ENCODE data around the gene FGF7. TPM values are rescaled to one million over a fixed set of nuclear protein-coding genes. Genes with fewer than 3 reads are reported as not detected.

Gene FGF7
- total RNA-seq, 1 experiment from 2014 or later: not detected

DNA sequence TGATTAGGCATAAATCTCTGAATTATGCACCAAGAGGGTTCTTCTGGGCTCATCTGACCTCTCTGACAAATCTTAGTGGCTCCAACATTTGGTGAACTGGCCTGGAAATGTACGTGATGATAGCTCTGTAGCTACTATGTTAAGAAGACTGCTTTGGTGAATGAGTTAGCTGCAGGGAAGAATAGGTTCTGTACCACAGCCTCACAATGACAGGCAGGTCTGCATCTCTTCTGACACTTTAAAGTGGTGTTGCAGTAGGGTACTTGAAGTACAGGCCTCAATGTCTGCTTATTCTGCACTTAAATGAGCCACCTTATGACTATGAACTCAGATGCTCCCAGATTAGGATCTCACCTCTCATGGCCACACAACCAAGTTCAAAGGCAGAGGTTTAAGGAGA lies 7.0 kb downstream of the FGF7 start:
- Histone ChIP-seq H3K23me2 (ENCODE audit: insufficient read length, low read depth, low read length, poor library complexity, severe bottlenecking) (no peaks in the 10 kb centered on the region), H3K23ac (ENCODE audit: insufficient read length, low read depth, low read length) (no peak overlapping the region), H3K56ac (ENCODE audit: insufficient read length, low read depth, low read length) (no peak overlapping the region), H2BK120ac (ENCODE audit: low read depth, low read length, poor library complexity, severe bottlenecking) (no peak overlapping the region), H4K91ac (ENCODE audit: insufficient read length, low read depth, low read length) (no peak overlapping the region), H3K18ac (ENCODE audit: insufficient read length, low read depth, low read length) (no peak overlapping the region), H3K4me2 (ENCODE audit: insufficient read depth, insufficient read length, low read length) (no peak overlapping the region), H4K8ac (replicated peaks; ENCODE audit: insufficient read length, low read depth, low read length) (no peak overlapping the region), H3K79me1 (ENCODE audit: insufficient read depth, low read depth, low read length, poor library complexity, severe bottlenecking) (no peaks in the 10 kb centered on the region), H2BK5ac (ENCODE audit: insufficient read length, low read length) (no peak overlapping the region), H2AFZ (ENCODE audit: low read length) (no peak overlapping the region), H2AK5ac (ENCODE audit: insufficient read length, low read length) (no peak overlapping the region), H3K4ac (ENCODE audit: low read depth, low read length) (no peak overlapping the region), H3T11ph (ENCODE audit: low read length) (no peak overlapping the region), H3K27me3 (ENCODE audit: insufficient read depth, low read length) (no peaks in the 10 kb centered on the region), H3K9me3 (ENCODE audit: control insufficient read depth, low read depth, low read length) (no peaks in the 10 kb centered on the region), H3K4me1 (ENCODE audit: insufficient read depth, low read length) (no peaks in the 10 kb centered on the region), H2BK15ac (ENCODE audit: low read depth, low read length) (no peak overlapping the region), H2BK12ac (ENCODE audit: insufficient read length, low read depth, low read length) (no peak overlapping the region), H3K79me2 (ENCODE audit: insufficient read depth, low read length) (no peaks in the 10 kb centered on the region), H4K20me1 (ENCODE audit: control insufficient read depth, insufficient read depth, insufficient read length) (no peaks in the 10 kb centered on the region), H3K14ac (ENCODE audit: insufficient read depth, low read length) (no peak overlapping the region), H3K9ac (ENCODE audit: extremely low read depth, insufficient read length, low read length) (no peak overlapping the region), H4K5ac (ENCODE audit: insufficient read length, low read depth, low read length) (no peak overlapping the region), H2BK20ac (ENCODE audit: low read depth, low read length, poor library complexity, severe bottlenecking) (no peak overlapping the region), H3K27ac (ENCODE audit: insufficient read length, low read depth, low read length) (no peak overlapping the region)
- no peaks in the 10 kb centered on the region for H3K36me3 Mint-ChIP-seq (ENCODE audit: insufficient read depth in 1 of 3, low read depth in 3 of 3)
- no peak for DNase-seq
- no CpG with 5 or more reads among the region's 1 CpG for WGBS (ENCODE audit: extremely low coverage, insufficient read length, low lambda C conversion rate)
- H3K9me3 Mint-ChIP-seq: no peaks in the 10 kb centered on the region
- H3K4me1 Mint-ChIP-seq: no peaks in the 10 kb centered on the region
- H3K27me3 Mint-ChIP-seq (ENCODE audit: low read depth): no peaks in the 10 kb centered on the region
- no peak overlapping the region for H3K27ac Mint-ChIP-seq
- no peak for TF ChIP-seq CTCF (conservative IDR thresholded peaks at IDR 0.05)
- no peak overlapping the region for H3K4me3 Mint-ChIP-seq
